Measurements from ENCODE around the gene SIX5. TPM values are rescaled to one million over a fixed set of nuclear protein-coding genes. Genes with fewer than 3 reads are reported as not detected.
A peak's percentile ranks its signal among the peaks of the same experiment; 100 is the strongest.

Gene SIX5
- total and polyA plus RNA-seq, 2 experiments from 2014 or later: 15.6 to 17.0 TPM

GRCh38 chr19:45785097-45785496, 16.0 kb upstream of the SIX5 start:
- 89% methylated on average over 5 of the region's 5 CpGs for WGBS (ENCODE audit: low lambda C conversion rate, missing lambda C conversion rate)

GRCh38 chr19:45784096-45784495, 15.0 kb upstream of the SIX5 start:
- no peaks in the 10 kb centered on the region for H3K36me3 ChIP-seq (replicated peaks; ENCODE audit: insufficient read depth, low read depth)
- H3K9me3 ChIP-seq (ENCODE audit: low read depth): no peaks in the 10 kb centered on the region
- peaks cover 38% of the 10 kb centered on the region for H3K4me1 ChIP-seq (ENCODE audit: insufficient read depth)
- peaks cover 3% of the 10 kb centered on the region for H4K20me1 ChIP-seq (ENCODE audit: insufficient read depth, poor library complexity, severe bottlenecking)
- H3K79me2 ChIP-seq: peaks cover 3% of the 10 kb centered on the region
- H3K27me3 ChIP-seq: no peaks in the 10 kb centered on the region
- no peaks in the 10 kb centered on the region for H3K9me2 ChIP-seq (replicated peaks; ENCODE audit: insufficient read depth)
- no peak overlapping the region for H3K4me2 ChIP-seq
- WGBS (ENCODE audit: low lambda C conversion rate, missing lambda C conversion rate): 86% methylated on average over 3 of the region's 4 CpGs
- no peak for TF ChIP-seq EZH2phosphoT487 (IDR thresholded peaks at IDR 0.05; ENCODE audit: low read depth, severe bottlenecking, unreplicated experiment)
- TF ChIP-seq CTCF (IDR thresholded peaks at IDR 0.05; ENCODE audit: poor library complexity): no peak
- TF ChIP-seq EZH2 (IDR thresholded peaks at IDR 0.05; ENCODE audit: borderline replicate concordance): no peak
- no peak overlapping the region for H3K4me3 ChIP-seq
- no peak for DNase-seq (ENCODE audit: low spot score)
- H2AFZ ChIP-seq: no peak overlapping the region
- H3K27ac ChIP-seq: peak overlapping the region; percentile 93

More at GRCh38 chr19:45785097-45785496, 16.0 kb upstream of the SIX5 start:
- no peak for DNase-seq (ENCODE audit: low spot score)
- Histone ChIP-seq H4K20me1 (ENCODE audit: insufficient read depth, poor library complexity, severe bottlenecking) (peaks cover 2% of the 10 kb centered on the region), H2AFZ (no peak overlapping the region), H3K4me3 (no peak overlapping the region), H3K36me3 (replicated peaks; ENCODE audit: insufficient read depth, low read depth) (no peaks in the 10 kb centered on the region), H3K27me3 (no peaks in the 10 kb centered on the region), H3K27ac (peak overlapping the region; percentile 93), H3K79me2 (peaks cover 13% of the 10 kb centered on the region), H3K9me2 (replicated peaks; ENCODE audit: insufficient read depth) (no peaks in the 10 kb centered on the region), H3K4me1 (ENCODE audit: insufficient read depth) (peaks cover 32% of the 10 kb centered on the region), H3K9me3 (ENCODE audit: low read depth) (no peaks in the 10 kb centered on the region), H3K4me2 (no peak overlapping the region)
- TF ChIP-seq EZH2 (IDR thresholded peaks at IDR 0.05; ENCODE audit: borderline replicate concordance) (no peak), EZH2phosphoT487 (IDR thresholded peaks at IDR 0.05; ENCODE audit: low read depth, severe bottlenecking, unreplicated experiment) (no peak), CTCF (IDR thresholded peaks at IDR 0.05; ENCODE audit: poor library complexity) (no peak)

GRCh38 chr19:45782820-45783785, 14.1 kb upstream of the SIX5 start:
- no peaks in the 10 kb centered on the region for H3K9me2 ChIP-seq (replicated peaks; ENCODE audit: insufficient read depth)
- H3K4me3 ChIP-seq: peak overlapping the region; percentile 10
- peak overlapping the region; percentile 93 for H3K27ac ChIP-seq
- H3K9me3 ChIP-seq (ENCODE audit: low read depth): no peaks in the 10 kb centered on the region
- H4K20me1 ChIP-seq (ENCODE audit: insufficient read depth, poor library complexity, severe bottlenecking): peaks cover 6% of the 10 kb centered on the region
- H3K36me3 ChIP-seq (replicated peaks; ENCODE audit: insufficient read depth, low read depth): no peaks in the 10 kb centered on the region
- WGBS (ENCODE audit: low lambda C conversion rate, missing lambda C conversion rate): 48% methylated on average over 25 of the region's 26 CpGs
- DNase-seq (ENCODE audit: low spot score): no peak
- H3K27me3 ChIP-seq: no peaks in the 10 kb centered on the region
- TF ChIP-seq EZH2 (IDR thresholded peaks at IDR 0.05; ENCODE audit: borderline replicate concordance): no peak
- TF ChIP-seq EZH2phosphoT487 (IDR thresholded peaks at IDR 0.05; ENCODE audit: low read depth, severe bottlenecking, unreplicated experiment): no peak
- TF ChIP-seq CTCF (IDR thresholded peaks at IDR 0.05; ENCODE audit: poor library complexity): no peak
- peaks cover 38% of the 10 kb centered on the region for H3K4me1 ChIP-seq (ENCODE audit: insufficient read depth)
- H3K4me2 ChIP-seq: peak overlapping the region; percentile 82
- H2AFZ ChIP-seq: no peak overlapping the region
- no peaks in the 10 kb centered on the region for H3K79me2 ChIP-seq

Data from hepatocyte (in vitro differentiated cells).